Hypothalamus (tissue), 51 donors: ENCODE measurements around the gene TRUB1.

Source experiments
- DNase-seq, 51 donors: peaks; one replicate each; lab custom pipeline; 2025; lab: John Stamatoyannopoulos, UW

TRUB1 gene

GRCh38 chr10:115026056-115026745, 88.2 kb downstream of the TRUB1 start:
- peak in 1 of 51 donors; percentile 51 for DNase-seq

GRCh38 chr10:115026746-115027140, 88.7 kb downstream of the TRUB1 start:
- DNase-seq: no peak
